SHP77 (cell line): Measurements from ENCODE around the gene MEI4.
"Not testable (repeated sequence)": the region's sequence is repeated elsewhere in the genome, so short reads cannot be mapped to it uniquely, and the experiment has no call there.

Experiments used
- DNase-seq, 2 experiments: peaks; one replicate each; lab custom pipeline; 2025; lab: John Stamatoyannopoulos, UW

MEI4 gene

GRCh38 chr6:77683515-77683914 lies 30.7 kb downstream of the MEI4 start:
- DNase-seq, result no peak

- DNase-seq, result no peak
Measured at GRCh38 chr6:77686931-77687330, 34.1 kb downstream of the MEI4 start.

DNA sequence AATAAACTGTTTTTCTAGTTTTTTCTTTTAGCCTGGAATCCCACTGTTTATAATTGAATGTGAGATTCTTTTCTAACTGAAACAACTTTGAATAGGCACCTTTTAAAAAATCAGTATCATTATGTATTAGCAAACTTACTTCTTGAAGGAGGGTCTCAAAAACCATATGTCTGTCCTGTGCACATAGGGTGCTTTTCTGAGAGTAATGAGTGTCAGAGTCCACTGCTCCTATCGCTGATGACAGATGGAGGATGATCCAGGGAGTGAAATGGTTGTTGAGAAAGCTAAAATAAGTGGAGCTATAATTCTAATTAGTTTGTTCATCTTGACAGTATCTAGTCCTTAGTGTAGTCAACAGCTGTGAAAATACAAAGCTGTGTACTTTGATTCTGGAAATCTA lies 35.8 kb downstream of the MEI4 start:
- no peak for DNase-seq

DNA sequence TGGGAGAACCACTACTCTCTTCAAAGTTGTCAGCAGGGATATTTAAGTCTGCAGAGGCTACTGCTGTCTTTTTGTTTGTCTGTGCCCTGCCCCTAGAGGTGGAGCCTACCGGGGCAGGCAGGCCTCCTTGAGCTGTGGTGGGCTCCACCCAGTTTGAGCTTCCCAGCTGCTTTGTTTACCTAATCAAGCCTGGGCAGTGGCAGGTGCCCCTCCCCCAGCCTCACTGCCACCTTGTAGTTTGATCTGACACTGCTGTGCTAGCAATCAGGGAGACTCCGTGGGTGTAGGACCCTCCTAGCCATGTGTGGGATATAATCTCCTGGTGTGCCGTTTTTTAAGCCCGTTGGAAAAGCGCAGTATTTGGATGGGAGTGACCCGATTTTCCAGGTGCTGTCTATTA lies 47.3 kb downstream of the MEI4 start:
- peak in 1 of 2 experiments; percentile 23 for DNase-seq

DNA sequence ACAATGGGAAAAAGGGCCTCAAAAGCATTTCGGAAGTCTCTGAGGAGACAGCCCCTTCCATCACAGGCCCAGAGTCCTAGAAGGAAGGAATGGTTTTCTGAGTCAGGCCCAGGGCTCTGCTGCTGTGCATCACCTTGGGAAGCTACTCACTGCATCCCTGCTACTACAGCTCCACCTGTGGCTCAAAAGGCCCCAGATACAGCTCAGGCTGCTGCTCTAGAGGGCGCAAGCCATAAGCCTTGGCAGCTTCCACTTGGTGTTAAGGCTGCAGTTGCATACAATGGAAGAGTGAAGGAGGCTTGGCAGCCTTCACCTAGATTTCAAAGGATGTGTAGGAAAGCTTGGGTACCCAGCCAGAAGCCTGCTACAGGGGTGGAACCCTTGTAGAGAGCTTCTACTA lies 54.8 kb downstream of the MEI4 start:
- no peak for DNase-seq

- DNase-seq, result no peak
Measured at GRCh38 chr6:77715588-77715987, 62.7 kb downstream of the MEI4 start.

DNA sequence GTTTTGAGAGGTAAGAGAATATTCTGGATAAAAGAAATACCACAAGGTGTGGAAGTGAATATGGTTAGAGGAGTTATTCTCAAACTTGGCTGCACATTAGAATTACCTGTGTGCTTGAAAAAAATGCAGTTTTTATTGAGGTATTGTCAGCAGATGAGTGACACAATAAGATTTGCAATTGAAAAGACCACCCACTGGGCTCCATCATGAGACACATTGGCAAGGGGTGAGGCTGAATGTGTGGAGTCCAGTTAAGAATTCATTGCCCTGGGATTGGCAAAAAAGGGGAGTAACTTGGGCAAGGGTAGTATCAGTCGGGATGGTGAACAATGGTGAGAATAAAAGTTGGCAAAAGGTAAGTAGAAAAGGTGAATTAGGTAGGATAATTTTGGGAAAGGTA lies 63.5 kb downstream of the MEI4 start:
- no peak for DNase-seq

DNA sequence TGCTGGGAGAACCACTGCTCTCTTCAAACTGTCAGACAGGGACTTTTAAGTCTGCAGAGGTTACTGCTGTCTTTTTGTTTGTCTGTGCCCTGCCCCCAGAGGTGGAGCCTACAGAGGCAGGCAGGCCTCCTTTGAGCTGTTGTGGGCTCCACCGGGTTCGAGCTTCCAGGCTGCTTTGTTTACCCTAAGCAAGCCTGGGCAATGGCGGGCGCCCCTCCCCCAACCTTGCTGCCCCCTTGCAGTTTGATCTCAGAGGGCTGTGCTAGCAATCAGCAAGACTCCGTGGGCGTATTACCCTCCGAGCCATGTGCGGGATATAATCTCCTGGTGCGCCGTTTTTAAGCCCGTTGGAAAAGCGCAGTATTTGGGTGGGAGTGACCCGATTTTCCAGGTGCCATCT lies 83.2 kb downstream of the MEI4 start:
- DNase-seq, result not testable (repeated sequence)

- peak; percentile 4 to 5 for DNase-seq
Measured at GRCh38 chr6:77740380-77740779, 87.5 kb downstream of the MEI4 start.

- DNase-seq, result not testable (repeated sequence)
Measured at GRCh38 chr6:77752156-77752555, 99.3 kb downstream of the MEI4 start.

DNA sequence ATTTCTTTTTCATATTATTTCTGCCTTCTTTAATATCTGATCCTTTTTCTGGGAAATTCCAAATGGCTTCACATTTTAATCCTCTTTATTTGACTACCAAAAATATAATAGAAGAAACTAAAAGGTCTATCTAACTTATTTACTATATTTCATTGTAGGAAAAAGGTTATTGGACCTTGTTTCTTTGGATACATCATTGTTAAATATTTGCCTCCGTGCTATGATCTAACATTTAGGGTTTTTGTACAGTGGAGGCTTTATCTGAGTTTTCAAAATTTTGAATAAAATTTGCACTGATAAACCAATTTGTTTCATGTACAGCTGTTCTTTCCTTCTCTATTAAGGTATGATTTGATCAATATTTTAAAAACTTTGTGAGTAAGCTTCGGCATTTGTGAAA lies 109.5 kb downstream of the MEI4 start:
- no peak for DNase-seq

GRCh38 chr6:77763124-77763523 lies 110.3 kb downstream of the MEI4 start:
- DNase-seq, result no peak

- no peak for DNase-seq
Measured at GRCh38 chr6:77764364-77764763, 111.5 kb downstream of the MEI4 start.

- no peak for DNase-seq
Measured at GRCh38 chr6:77773157-77773822, 120.5 kb downstream of the MEI4 start.

- no peak for DNase-seq
Measured at GRCh38 chr6:77774457-77774856, 121.6 kb downstream of the MEI4 start.

DNA sequence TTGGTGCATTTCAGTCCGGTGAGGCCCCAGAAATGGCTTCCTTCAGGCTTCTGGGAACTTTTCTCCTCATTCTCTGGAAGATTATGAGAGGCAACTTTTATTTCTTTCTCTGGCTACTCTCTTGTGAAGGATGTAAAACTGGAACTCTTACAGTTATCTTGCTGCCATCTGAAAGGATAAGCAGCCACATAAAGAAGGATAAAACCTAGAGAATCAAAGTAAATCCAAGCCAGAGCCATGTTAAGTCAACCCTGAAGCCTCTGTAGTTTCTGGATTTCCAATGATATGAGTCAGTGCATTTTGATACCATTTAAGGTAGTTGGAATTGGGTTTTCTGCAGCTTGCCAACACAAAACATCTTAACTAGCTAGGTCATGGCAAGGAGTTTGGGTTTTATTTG lies 123.6 kb downstream of the MEI4 start:
- DNase-seq, result no peak

GRCh38 chr6:77778527-77778926 lies 125.7 kb downstream of the MEI4 start:
- no peak for DNase-seq

DNA sequence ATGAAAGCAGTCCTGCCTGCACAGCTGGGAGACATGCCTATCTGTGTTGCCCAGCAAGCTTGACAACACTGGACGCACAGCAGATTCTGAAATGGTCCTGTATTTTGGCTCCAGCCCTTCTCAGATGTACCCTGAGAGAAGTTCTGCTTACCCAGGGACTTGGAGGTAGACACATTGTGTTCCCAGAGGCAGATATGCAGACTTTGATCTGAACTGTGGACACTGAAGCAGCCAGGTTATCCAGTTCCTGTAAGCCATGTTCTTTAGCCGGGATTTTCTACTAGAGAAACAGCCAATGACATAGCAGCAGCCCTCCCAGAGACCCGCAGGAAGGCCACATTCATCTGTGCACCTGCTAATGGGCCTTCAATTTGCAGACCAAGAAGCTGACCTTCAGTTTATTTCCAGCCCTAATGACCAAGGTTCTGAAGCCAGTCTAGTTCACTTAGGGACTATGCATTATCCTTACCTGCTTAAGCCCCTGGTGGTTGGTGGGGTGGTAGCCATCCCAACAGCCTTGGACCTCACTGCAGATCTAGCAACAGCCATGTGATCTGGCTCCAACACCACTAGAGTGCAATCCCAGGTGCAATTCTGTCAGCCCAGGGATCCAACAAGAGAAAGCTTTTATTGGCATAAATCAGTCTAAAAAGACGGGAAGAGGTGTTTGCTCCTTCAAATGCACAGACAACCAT lies 134.2 kb downstream of the MEI4 start:
- no peak for DNase-seq

DNA sequence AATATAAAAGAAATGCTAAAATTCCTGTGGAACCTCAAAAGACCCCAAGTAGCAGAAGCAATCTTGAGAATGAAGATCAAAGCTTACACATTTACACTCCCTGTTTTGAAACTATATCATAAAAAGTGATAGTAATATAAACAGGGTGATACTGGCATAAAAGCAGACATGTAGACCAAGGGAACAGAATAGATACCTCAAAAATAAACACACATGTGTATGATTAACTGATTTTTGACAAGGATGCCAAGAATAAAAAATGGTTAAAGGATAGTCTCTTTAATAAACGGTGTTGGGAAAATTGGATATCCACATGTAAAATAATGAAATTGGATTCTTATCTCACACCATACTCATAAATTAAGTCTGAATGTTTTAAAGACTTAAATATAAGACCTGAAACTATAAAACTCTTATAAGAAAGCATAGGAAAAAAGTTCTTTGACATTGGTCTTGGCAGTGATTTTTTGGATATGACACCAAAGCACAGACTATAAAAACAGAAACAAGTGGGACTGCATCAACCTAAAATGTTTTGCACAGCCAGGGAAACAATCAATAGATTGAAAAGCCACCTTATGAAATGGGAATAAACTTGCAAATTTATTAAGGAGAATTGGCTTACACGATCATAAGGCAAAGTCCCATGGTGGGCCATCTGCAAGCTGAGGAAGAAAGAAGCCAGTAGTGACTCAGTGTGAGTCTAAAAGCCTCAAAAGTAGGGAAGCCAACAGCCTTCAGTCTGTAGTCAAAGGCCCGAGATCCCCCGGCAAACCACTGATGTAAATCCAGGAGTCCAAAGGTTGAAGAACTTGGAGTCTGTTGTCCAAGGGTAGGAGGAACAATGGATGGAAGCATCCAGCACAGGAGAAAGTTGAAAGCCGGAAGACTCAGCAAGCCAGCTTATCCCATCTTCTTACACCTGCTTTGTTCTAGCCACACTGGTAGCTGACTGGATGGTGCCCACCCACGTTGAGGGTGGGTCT lies 144.3 kb downstream of the MEI4 start:
- DNase-seq, result no peak

- DNase-seq, result no peak
Measured at GRCh38 chr6:77812304-77812703, 159.5 kb downstream of the MEI4 start.

DNA sequence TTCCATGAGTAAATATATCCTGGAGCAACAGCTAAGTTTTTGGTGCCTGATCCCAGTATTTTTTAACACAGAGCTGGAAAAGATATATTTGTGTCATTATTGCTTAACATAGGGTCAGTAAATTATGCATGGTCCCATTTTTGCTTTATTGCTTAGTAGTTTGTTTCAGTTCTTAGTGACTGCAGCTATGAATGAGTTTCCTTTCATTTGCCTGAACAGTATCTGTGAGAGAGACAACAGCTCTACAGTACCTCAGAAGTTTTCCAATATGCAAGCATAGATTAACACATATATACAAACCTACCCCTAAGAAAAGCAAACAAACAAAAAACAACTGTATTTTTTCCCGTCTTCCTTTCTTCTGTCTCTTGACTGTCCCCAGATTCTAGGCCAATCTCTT lies 160.3 kb downstream of the MEI4 start:
- no peak for DNase-seq

DNA sequence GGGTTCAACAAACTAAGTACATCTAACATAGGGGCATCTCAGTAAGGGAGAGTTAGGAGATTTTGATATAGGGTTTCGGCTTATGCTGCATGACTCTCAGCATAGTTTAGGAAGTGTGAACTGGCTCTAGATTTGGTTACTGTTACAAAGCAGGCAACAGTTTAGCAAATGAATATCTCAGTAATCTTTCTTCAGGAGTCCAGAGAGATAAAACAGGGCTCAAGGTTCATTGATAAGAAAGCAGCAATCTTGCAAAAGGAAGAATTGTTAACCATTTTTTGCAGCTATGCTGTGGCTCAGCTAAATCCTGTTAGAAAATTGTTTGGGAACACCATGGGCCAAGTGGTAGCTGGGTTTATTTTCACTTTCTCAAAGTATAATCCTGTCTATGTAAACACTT lies 161.3 kb downstream of the MEI4 start:
- no peak for DNase-seq

DNA sequence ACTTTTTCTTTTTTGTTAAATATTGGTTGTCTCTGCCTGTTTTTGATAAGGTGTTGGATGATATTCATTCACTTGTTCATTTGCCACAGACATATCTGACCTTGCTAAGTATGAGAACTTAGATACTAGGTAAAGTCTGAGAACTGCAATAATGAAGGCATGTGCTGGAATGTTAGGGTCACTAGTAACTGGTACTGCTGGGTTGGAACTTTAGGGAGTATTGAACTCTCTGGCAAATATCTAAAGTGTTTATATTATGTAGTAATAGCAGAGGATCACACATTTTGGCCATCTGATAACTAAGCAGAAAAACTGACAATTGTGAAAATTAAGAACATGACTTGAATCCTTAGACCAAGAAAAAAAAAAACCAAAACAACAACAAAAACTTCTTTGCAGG lies 162.7 kb downstream of the MEI4 start:
- DNase-seq, result no peak
